A549 treated with dexamethasone at 1 μM for 4 hours (cell line): ENCODE results near the gene NME1. TPM values are rescaled to one million over a fixed set of nuclear protein-coding genes. Genes with fewer than 3 reads are reported as not detected.

Source experiments
- total RNA-seq: library from RNA; stranded (reverse); fragments of 200-300 nt; extraction: Qiagen RNA extraction; gene quantifications from 5 replicates; pipeline ENCODE4 v1.2.3, GENCODE V29; 2022

Gene NME1
- 586 to 768 TPM (median 696 TPM) in 5 replicates for total RNA-seq

GRCh38 chr17:51153210-51154072, at the start of gene NME1:
Gene NME1, plus strand, starts transcription at chr17:51153559. Its CDS starts 2,096 bp downstream, at chr17:51155655.

DNA sequence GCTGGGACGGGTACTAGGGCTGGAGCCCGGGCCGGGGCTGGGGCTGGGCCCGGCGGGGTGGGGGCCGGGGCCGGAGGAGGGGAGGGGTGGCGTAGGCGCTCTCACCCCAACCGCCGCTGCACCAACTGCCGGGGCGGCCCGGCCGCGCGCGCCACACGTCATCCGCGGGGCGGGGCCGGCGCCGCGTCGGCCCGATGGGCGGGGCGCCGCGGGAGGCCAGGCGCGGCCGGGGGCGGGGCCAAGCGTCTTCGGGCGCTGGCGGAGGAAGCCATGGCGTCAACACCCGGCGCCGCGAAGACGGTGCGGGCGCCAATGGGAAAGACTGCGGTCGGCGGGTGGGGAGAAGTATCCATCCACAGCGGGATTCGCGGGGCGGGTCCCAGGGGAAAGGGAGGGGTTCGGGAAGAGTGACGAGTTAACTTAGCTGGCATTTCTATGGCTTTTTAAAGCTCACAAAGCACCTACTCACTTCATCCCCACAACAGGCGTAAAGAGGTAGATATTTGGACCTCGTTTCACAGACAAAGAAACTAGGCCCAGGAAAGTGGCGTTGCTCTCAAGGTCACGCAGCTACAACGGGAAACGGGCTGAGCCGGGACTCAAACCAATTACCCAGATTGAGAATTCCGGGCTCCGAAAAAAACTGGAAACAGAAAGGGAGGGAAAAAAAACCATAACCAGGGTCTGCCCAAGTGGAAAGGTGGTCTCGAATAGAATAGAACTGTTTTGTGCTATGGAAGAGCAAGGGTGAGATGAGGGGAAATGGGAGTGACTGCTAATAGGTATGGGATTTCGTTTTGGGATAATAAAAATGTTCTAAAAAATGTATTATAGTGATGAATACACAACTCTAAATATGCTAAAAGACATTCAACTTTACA, 32.4 kb upstream of the NME1 start, which contains the start of gene SPAG9:
Gene SPAG9 (minus strand): TSS at position 130 of the 881 bp plus-strand sequence. CDS start 212 bp downstream, outside the sequence.

GRCh38 chr17:51166198-51166986, 13.0 kb downstream of the NME1 start, which contains the start of gene NME2:
Gene NME2, plus strand, starts transcription at chr17:51166411. Its CDS starts 420 bp downstream, at chr17:51166831.

Other genes starting within 250 kb of the NME1 start
- 72.1 to 98.6 TPM (median 88.4 TPM) in 5 replicates for gene SPAG9, start 32.7 kb upstream of the NME1 start, total RNA-seq
- gene NME2, start 12.9 kb downstream of the NME1 start, total RNA-seq, result 1,665 to 1,882 TPM (median 1,737 TPM) in 5 replicates
- gene MBTD1, start 106.5 kb downstream of the NME1 start, total RNA-seq, result 3.9 to 6.5 TPM (median 4.7 TPM) in 5 replicates
- 67.0 to 76.8 TPM (median 70.3 TPM) in 5 replicates for gene UTP18, start 107.0 kb downstream of the NME1 start, total RNA-seq